ENCODE measurements around the gene MRPS23. TPM values are rescaled to one million over a fixed set of nuclear protein-coding genes. Genes with fewer than 3 reads are reported as not detected.

Gene MRPS23
- total and polyA plus RNA-seq, 2 experiments from 2014 or later = 33.4 to 61.1 TPM

GRCh38 chr17:57887161-57887560 is 37.3 kb upstream of the MRPS23 start:
- H3K9me3 ChIP-seq (ENCODE audit: low read depth) = no peaks in the 10 kb centered on the region
- WGBS, 2 experiments (ENCODE audit: low coverage in 1 of 2, low lambda C conversion rate in 2 of 2, missing lambda C conversion rate in 2 of 2) = 92 to 93% methylated on average over 4 of the region's 4 CpGs
- H3K79me2 ChIP-seq (ENCODE audit: insufficient read depth) = peaks cover 45% of the 10 kb centered on the region
- in situ Hi-C loops (cut with MboI) = no loop called here
- H3K4me3 ChIP-seq = no peak overlapping the region
- H3K4me2 ChIP-seq (ENCODE audit: unreplicated experiment) = no peak overlapping the region
- H3K27ac ChIP-seq = no peak overlapping the region
- H3K27me3 ChIP-seq (replicated peaks; ENCODE audit: insufficient read depth) = no peaks in the 10 kb centered on the region
- H3K36me3 ChIP-seq (ENCODE audit: low read depth) = peaks cover 7% of the 10 kb centered on the region; the same call in 1 of the 2 replicates
- DNase-seq = no peak
- H4K20me1 ChIP-seq (ENCODE audit: insufficient read depth) = no peaks in the 10 kb centered on the region
- no peak for TF ChIP-seq EZH2phosphoT487 (IDR thresholded peaks at IDR 0.05; ENCODE audit: insufficient read depth, low read depth)
- TF ChIP-seq EZH2 (IDR thresholded peaks at IDR 0.05; ENCODE audit: insufficient read depth, poor library complexity, severe bottlenecking) = no peak
- no peak overlapping the region for H3K9ac ChIP-seq
- H3K9me2 ChIP-seq (ENCODE audit: insufficient read depth) = no peaks in the 10 kb centered on the region
- H2AFZ ChIP-seq = no peak overlapping the region
- H3F3A ChIP-seq (ENCODE audit: insufficient read depth) = peaks cover 34% of the 10 kb centered on the region
- peaks cover 43% of the 10 kb centered on the region for H3K4me1 ChIP-seq (ENCODE audit: insufficient read depth)

- no peaks in the 10 kb centered on the region for H3K27me3 ChIP-seq (replicated peaks; ENCODE audit: insufficient read depth)
- H3K36me3 ChIP-seq (ENCODE audit: low read depth) = peaks cover 7% of the 10 kb centered on the region; the same call in 1 of the 2 replicates
- no peaks in the 10 kb centered on the region for H4K20me1 ChIP-seq (ENCODE audit: insufficient read depth)
- TF ChIP-seq EZH2 (IDR thresholded peaks at IDR 0.05; ENCODE audit: insufficient read depth, poor library complexity, severe bottlenecking) (no peak), EZH2phosphoT487 (IDR thresholded peaks at IDR 0.05; ENCODE audit: insufficient read depth, low read depth) (no peak)
- H3K9ac ChIP-seq = no peak overlapping the region
- no peak for DNase-seq
- no peaks in the 10 kb centered on the region for H3K9me3 ChIP-seq (ENCODE audit: low read depth)
- no peaks in the 10 kb centered on the region for H3K9me2 ChIP-seq (ENCODE audit: insufficient read depth)
- H3F3A ChIP-seq (ENCODE audit: insufficient read depth) = peaks cover 23% of the 10 kb centered on the region
- no peak overlapping the region for H3K27ac ChIP-seq
- H3K4me3 ChIP-seq = no peak overlapping the region
- in situ Hi-C loops (cut with MboI) = no loop called here
- WGBS, 2 experiments (ENCODE audit: low coverage in 1 of 2, low lambda C conversion rate in 2 of 2, missing lambda C conversion rate in 2 of 2) = 93 to 95% methylated on average over 4 of the region's 4 CpGs
- H3K4me2 ChIP-seq (ENCODE audit: unreplicated experiment) = no peak overlapping the region
- H3K79me2 ChIP-seq (ENCODE audit: insufficient read depth) = peaks cover 43% of the 10 kb centered on the region
- peaks cover 45% of the 10 kb centered on the region for H3K4me1 ChIP-seq (ENCODE audit: insufficient read depth)
- H2AFZ ChIP-seq = no peak overlapping the region
These were observed 36.2 kb upstream of the MRPS23 start for GRCh38 chr17:57886020-57886419.

- no peaks in the 10 kb centered on the region for H3K27me3 ChIP-seq (replicated peaks; ENCODE audit: insufficient read depth)
These were observed 35.5 kb upstream of the MRPS23 start for GRCh38 chr17:57885148-57885915.

DNA sequence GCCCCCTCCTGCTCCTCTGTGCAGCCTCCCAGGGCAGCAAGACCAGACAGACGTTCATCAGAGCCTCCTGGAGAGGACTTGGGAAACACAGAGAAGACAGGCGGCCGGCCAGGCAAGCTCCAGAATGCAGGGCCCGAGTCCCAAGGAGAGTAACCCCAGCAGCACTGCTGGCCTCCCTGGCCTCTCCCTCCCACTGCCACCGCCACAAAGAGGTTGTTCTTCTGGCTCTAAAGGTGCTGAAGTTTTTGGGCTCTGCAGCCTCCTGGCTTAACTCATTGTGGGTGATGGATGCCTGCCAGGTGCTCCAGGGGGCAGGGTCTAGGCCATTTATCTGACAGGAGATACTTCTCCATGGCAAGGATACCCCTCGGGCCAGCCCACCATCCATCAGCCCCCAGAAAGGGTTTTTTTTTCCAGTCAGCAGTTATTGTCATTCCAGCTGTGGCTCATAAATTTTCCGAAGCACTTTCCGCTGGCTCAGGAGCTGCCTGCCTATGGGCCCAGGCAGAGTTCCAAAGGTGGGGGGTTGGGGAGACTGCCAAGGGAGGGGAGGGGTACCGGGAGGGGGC is 32.0 kb upstream of the MRPS23 start:
- Histone ChIP-seq H3K4me2 (ENCODE audit: unreplicated experiment) (peak overlapping the region; percentile 38), H3K9ac (no peak overlapping the region), H3K9me2 (ENCODE audit: insufficient read depth) (no peaks in the 10 kb centered on the region)

More at GRCh38 chr17:57885148-57885915, 35.5 kb upstream of the MRPS23 start:
- TF ChIP-seq EZH2phosphoT487 (IDR thresholded peaks at IDR 0.05; ENCODE audit: insufficient read depth, low read depth) = no peak
- TF ChIP-seq EZH2 (IDR thresholded peaks at IDR 0.05; ENCODE audit: insufficient read depth, poor library complexity, severe bottlenecking) = no peak
- 92 to 93% methylated on average over 50 to 67 of the region's 67 CpGs for WGBS, 2 experiments (ENCODE audit: low coverage in 1 of 2, low lambda C conversion rate in 2 of 2, missing lambda C conversion rate in 2 of 2)
- H3K9me2 ChIP-seq (ENCODE audit: insufficient read depth) = no peaks in the 10 kb centered on the region
- peaks cover 45% of the 10 kb centered on the region for H3K4me1 ChIP-seq (ENCODE audit: insufficient read depth)
- no peak overlapping the region for H3K4me3 ChIP-seq
- no peak for DNase-seq
- no peak overlapping the region for H2AFZ ChIP-seq
- H3K4me2 ChIP-seq (ENCODE audit: unreplicated experiment) = no peak overlapping the region
- H3K79me2 ChIP-seq (ENCODE audit: insufficient read depth) = peaks cover 45% of the 10 kb centered on the region
- in situ Hi-C loops (cut with MboI) = no loop called here
- peaks cover 7% of the 10 kb centered on the region; the same call in 1 of the 2 replicates for H3K36me3 ChIP-seq (ENCODE audit: low read depth)
- no peaks in the 10 kb centered on the region for H4K20me1 ChIP-seq (ENCODE audit: insufficient read depth)
- H3K9me3 ChIP-seq (ENCODE audit: low read depth) = no peaks in the 10 kb centered on the region
- no peak overlapping the region for H3K27ac ChIP-seq
- peaks cover 25% of the 10 kb centered on the region for H3F3A ChIP-seq (ENCODE audit: insufficient read depth)
- no peak overlapping the region for H3K9ac ChIP-seq

More for the DNA sequence above, 32.0 kb upstream of the MRPS23 start:
- H2AFZ ChIP-seq = no peak overlapping the region
- no peaks in the 10 kb centered on the region for H4K20me1 ChIP-seq (ENCODE audit: insufficient read depth)
- no peak overlapping the region for H3K4me3 ChIP-seq
- 42 to 54% methylated on average over 9 of the region's 9 CpGs for WGBS, 2 experiments (ENCODE audit: low coverage in 1 of 2, low lambda C conversion rate in 2 of 2, missing lambda C conversion rate in 2 of 2)
- DNase-seq = no peak
- H3F3A ChIP-seq (ENCODE audit: insufficient read depth) = peaks cover 34% of the 10 kb centered on the region
- TF ChIP-seq EZH2 (IDR thresholded peaks at IDR 0.05; ENCODE audit: insufficient read depth, poor library complexity, severe bottlenecking) = no peak
- TF ChIP-seq EZH2phosphoT487 (IDR thresholded peaks at IDR 0.05; ENCODE audit: insufficient read depth, low read depth) = no peak
- peak overlapping the region; percentile 65; the same call in 1 of the 2 replicates for H3K27ac ChIP-seq
- H3K27me3 ChIP-seq (replicated peaks; ENCODE audit: insufficient read depth) = no peaks in the 10 kb centered on the region
- peaks cover 34% of the 10 kb centered on the region for H3K79me2 ChIP-seq (ENCODE audit: insufficient read depth)
- H3K4me1 ChIP-seq (ENCODE audit: insufficient read depth) = peaks cover 50% of the 10 kb centered on the region
- in situ Hi-C loops (cut with MboI) = no loop called here
- peaks cover 7% of the 10 kb centered on the region; the same call in 1 of the 2 replicates for H3K36me3 ChIP-seq (ENCODE audit: low read depth)
- no peaks in the 10 kb centered on the region for H3K9me3 ChIP-seq (ENCODE audit: low read depth)
